ENCODE data around the gene COL23A1. TPM values are rescaled to one million over a fixed set of nuclear protein-coding genes. Genes with fewer than 3 reads are reported as not detected.

Gene COL23A1
- total RNA-seq, 1 experiment from 2014 or later, result 15.0 TPM

- ChIA-PET POLR2A (interaction anchor here (1.0 kb wide), 1 partner anchor 46 kb away, joined by 3 read pairs; no protein-coding TSS in a partner anchor), CTCF (interaction anchor here (0.7 to 2.5 kb wide), 3 partner anchors 8 to 73 kb away, joined by 3 to 15 read pairs (median 4); no protein-coding TSS in a partner anchor)
- no peak for TF ChIP-seq ATF3 (CRISPR knock-in tag; conservative IDR thresholded peaks at IDR 0.05)
- no peak for TF ChIP-seq FOXP4 (CRISPR knock-in tag; IDR thresholded peaks at IDR 0.05)
- no peak for TF ChIP-seq E2F4 (CRISPR knock-in tag; IDR thresholded peaks at IDR 0.05; ENCODE audit: borderline replicate concordance, low read depth)
- TF ChIP-seq STAT6 (CRISPR knock-in tag; conservative IDR thresholded peaks at IDR 0.05; ENCODE audit: low read depth), result no peak
- TF ChIP-seq AR (CRISPR knock-in tag; IDR thresholded peaks at IDR 0.05), result no peak
- TF ChIP-seq SMAD4 (CRISPR knock-in tag; IDR thresholded peaks at IDR 0.05), result no peak
- TF ChIP-seq TEAD4 (CRISPR knock-in tag; IDR thresholded peaks at IDR 0.05), result no peak
- TF ChIP-seq NFE2L1 (CRISPR knock-in tag; IDR thresholded peaks at IDR 0.05), result no peak
- TF ChIP-seq MXD4 (CRISPR knock-in tag; IDR thresholded peaks at IDR 0.05; ENCODE audit: borderline replicate concordance), result no peak
- no peak for TF ChIP-seq ZNF512 (CRISPR knock-in tag; IDR thresholded peaks at IDR 0.05; ENCODE audit: borderline replicate concordance)
- TF ChIP-seq ZSCAN18 (CRISPR knock-in tag; IDR thresholded peaks at IDR 0.05), result no peak
- no peak for TF ChIP-seq ZBTB21 (CRISPR knock-in tag; IDR thresholded peaks at IDR 0.05; ENCODE audit: borderline replicate concordance)
- TF ChIP-seq FOXK1 (CRISPR knock-in tag; IDR thresholded peaks at IDR 0.05), result no peak
- no peak for TF ChIP-seq ATF1 (CRISPR knock-in tag; IDR thresholded peaks at IDR 0.05)
- no peak for TF ChIP-seq ZNF232 (CRISPR knock-in tag; IDR thresholded peaks at IDR 0.05)
- no peak for TF ChIP-seq USF1 (CRISPR knock-in tag; IDR thresholded peaks at IDR 0.05)
- TF ChIP-seq GTF2I (CRISPR knock-in tag; conservative IDR thresholded peaks at IDR 0.05), result no peak
- TF ChIP-seq NR1H2 (CRISPR knock-in tag; IDR thresholded peaks at IDR 0.05), result no peak
- DNase-seq (ENCODE audit: low spot score) (no peak), ATAC-seq (no peak)
- Mint-ChIP-seq H3K27ac (no peak overlapping the region), H3K36me3 (peaks cover 11% of the 10 kb centered on the region), H3K4me1 (peaks cover 14% of the 10 kb centered on the region), H3K9me3 (peaks cover 7% of the 10 kb centered on the region), H3K27me3 (ENCODE audit: low read depth) (no peaks in the 10 kb centered on the region), H3K4me3 (no peak overlapping the region)
These were observed 154.6 kb downstream of the COL23A1 start for GRCh38 chr5:178435321-178436238.
